CD4-positive, alpha-beta T cell (primary cell): ENCODE measurements around the gene FYN. TPM values are rescaled to one million over a fixed set of nuclear protein-coding genes. Genes with fewer than 3 reads are reported as not detected.

Experiments
- ATAC-seq: fragments of 200-7000 bp; cut with Tn5 transposase; one replicate; pipeline ENCODE4 v1.10.0; 2022; ENCODE audit warnings: mild to moderate bottlenecking; ENCODE audit not compliant: poor library complexity
- CTCF ChIA-PET: fragments of 350-600 bp; sonication (Branson Sonifier 250); formaldehyde crosslinking; loops from one replicate; lab custom pipeline; 2021; ENCODE audit warnings: antibody characterized with exemption, inconsistent platforms; lab: Charles Lee
- POLR2A ChIA-PET: fragments of 350-600 bp; sonication (Branson Sonifier 250); formaldehyde crosslinking; loops from one replicate; lab custom pipeline; 2021; ENCODE audit warnings: antibody characterized with exemption, inconsistent platforms; lab: Charles Lee
- DNase-seq, 14 experiments: peaks; one replicate each; pipeline ENCODE4 v3.0.0-alpha.2; 2013 to 2020; ENCODE audit warnings: mixed read lengths in 2 of 14
- H3K27ac ChIP-seq, 2 donors: one replicate each; pipeline versions ENCODE4 v1.5.1 to v1.7.0; 2013; ENCODE audit warnings: low read length in 2 of 2, low read depth in 1 of 2, mild to moderate bottlenecking in 1 of 2
- H3K27me3 ChIP-seq, 2 experiments: 1 replicate in 1 of 2; 2 replicates in 1 of 2; pipeline versions ENCODE4 v1.6.1 to v1.7.0; 2013; ENCODE audit warnings: low read length in 2 of 2, control low read depth in 1 of 2, mild to moderate bottlenecking in 1 of 2, moderate library complexity in 1 of 2; ENCODE audit not compliant: insufficient read depth in 2 of 2, control insufficient read depth in 1 of 2
- H3K36me3 ChIP-seq: one replicate; pipeline ENCODE4 v1.6.1; 2013; ENCODE audit warnings: low read length, control low read depth; ENCODE audit not compliant: insufficient read depth
- H3K4me1 ChIP-seq: one replicate; pipeline ENCODE4 v1.6.1; 2013; ENCODE audit warnings: low read length, control low read depth; ENCODE audit not compliant: insufficient read depth
- H3K4me3 ChIP-seq: one replicate; pipeline ENCODE4 v1.5.1; 2013; ENCODE audit warnings: mild to moderate bottlenecking, low read length, moderate library complexity
- H3K9me3 ChIP-seq, 2 experiments: 1 replicate in 1 of 2; 2 replicates in 1 of 2; pipeline versions ENCODE4 v1.6.1 to v1.7.0; 2013; ENCODE audit warnings: low read length in 2 of 2, mild to moderate bottlenecking in 2 of 2, control low read depth in 1 of 2, moderate library complexity in 1 of 2; ENCODE audit not compliant: control insufficient read depth in 1 of 2, insufficient read depth in 1 of 2
- H3K27ac Mint-ChIP-seq: one replicate; pipeline ENCODE4 v1.8.0; 2020; ENCODE audit warnings: mixed read lengths
- H3K27me3 Mint-ChIP-seq: one replicate; pipeline ENCODE4 v1.8.0; 2021; ENCODE audit warnings: mixed read lengths
- H3K36me3 Mint-ChIP-seq: one replicate; pipeline ENCODE4 v1.8.0; 2021; ENCODE audit warnings: low read depth, mixed read lengths
- H3K4me1 Mint-ChIP-seq: one replicate; pipeline ENCODE4 v1.8.0; 2021; ENCODE audit warnings: low read depth, mixed read lengths
- H3K4me3 Mint-ChIP-seq: one replicate; pipeline ENCODE4 v1.8.0; 2020; ENCODE audit warnings: mild to moderate bottlenecking, mixed read lengths
- H3K9me3 Mint-ChIP-seq: one replicate; pipeline ENCODE4 v1.8.0; 2020; ENCODE audit warnings: mixed read lengths
- intact Hi-C, 2 experiments: fragments of 100-400 bp; cut with DNase I in 1 of 2; cut with micrococcal nuclease in 1 of 2; formaldehyde crosslinking; loops; one replicate each; pipeline versions ENCODE4 v1.15.1 to v1.9.0; 2023 to 2025; cut with DNase I, micrococcal nuclease
- total RNA-seq, 174 experiments: library from RNA in 2 of 174; stranded (reverse) in 2 of 174; gene quantifications; one replicate each; pipeline ENCODE4 v1.2.3 and lab custom pipeline; 2021 to 2026
- TF ChIP-seq, protein P1 (sequence below): fragments of 200-600 bp; IDR thresholded peaks from one replicate; pipeline ENCODE4 v1.8.0; 2022; ENCODE audit warnings: antibody characterized with exemption, mild to moderate bottlenecking

FYN gene
- total RNA-seq, 2 experiments from 2014 or later = 419 TPM

DNA sequence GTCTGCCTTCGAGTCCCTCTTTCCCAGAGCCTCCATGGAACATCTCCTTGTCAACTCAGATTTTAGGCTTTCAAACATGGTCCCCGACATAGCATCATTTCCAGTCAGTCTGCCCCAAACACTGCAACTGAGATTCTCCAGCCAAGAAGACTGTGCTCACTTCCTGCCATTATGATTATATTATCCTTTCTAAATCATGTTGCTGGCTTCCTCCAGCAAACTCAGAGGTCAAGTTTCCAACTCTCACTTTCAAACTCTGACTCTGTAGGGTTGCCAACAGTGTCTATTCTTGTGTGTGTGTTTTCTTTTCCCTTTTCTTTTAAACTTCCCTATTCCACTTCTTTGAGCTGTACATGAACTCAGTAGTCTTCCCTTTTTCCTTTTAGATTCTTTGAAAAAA, 206.4 kb downstream of the FYN start:
- CTCF ChIA-PET = no interaction called here
- Mint-ChIP-seq H3K9me3 (no peaks in the 10 kb centered on the region), H3K4me1 (peaks cover 7% of the 10 kb centered on the region), H3K27ac (peak overlapping the region; percentile 80), H3K4me3 (no peak overlapping the region), H3K27me3 (no peaks in the 10 kb centered on the region), H3K36me3 (peaks cover 94% of the 10 kb centered on the region)
- ATAC-seq = no peak
- POLR2A ChIA-PET = interaction anchor here (0.9 kb wide), 1 partner anchor 61 kb away, joined by 3 read pairs; the partner anchor contains the start of gene TRAF3IP2
- Histone ChIP-seq H3K4me3 (no peak overlapping the region), H3K27ac (no peak overlapping the region), H3K9me3 (no peaks in the 10 kb centered on the region), H3K36me3 (peaks cover 91% of the 10 kb centered on the region), H3K27me3 (no peaks in the 10 kb centered on the region), H3K4me1 (no peaks in the 10 kb centered on the region)
- TF ChIP-seq, protein P1, sequence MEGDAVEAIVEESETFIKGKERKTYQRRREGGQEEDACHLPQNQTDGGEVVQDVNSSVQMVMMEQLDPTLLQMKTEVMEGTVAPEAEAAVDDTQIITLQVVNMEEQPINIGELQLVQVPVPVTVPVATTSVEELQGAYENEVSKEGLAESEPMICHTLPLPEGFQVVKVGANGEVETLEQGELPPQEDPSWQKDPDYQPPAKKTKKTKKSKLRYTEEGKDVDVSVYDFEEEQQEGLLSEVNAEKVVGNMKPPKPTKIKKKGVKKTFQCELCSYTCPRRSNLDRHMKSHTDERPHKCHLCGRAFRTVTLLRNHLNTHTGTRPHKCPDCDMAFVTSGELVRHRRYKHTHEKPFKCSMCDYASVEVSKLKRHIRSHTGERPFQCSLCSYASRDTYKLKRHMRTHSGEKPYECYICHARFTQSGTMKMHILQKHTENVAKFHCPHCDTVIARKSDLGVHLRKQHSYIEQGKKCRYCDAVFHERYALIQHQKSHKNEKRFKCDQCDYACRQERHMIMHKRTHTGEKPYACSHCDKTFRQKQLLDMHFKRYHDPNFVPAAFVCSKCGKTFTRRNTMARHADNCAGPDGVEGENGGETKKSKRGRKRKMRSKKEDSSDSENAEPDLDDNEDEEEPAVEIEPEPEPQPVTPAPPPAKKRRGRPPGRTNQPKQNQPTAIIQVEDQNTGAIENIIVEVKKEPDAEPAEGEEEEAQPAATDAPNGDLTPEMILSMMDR = no peak
- DNase-seq = no peak
- intact Hi-C loops = no loop called here

GRCh38 chr6:111664565-111665030, 208.7 kb downstream of the FYN start:
- peaks cover 87% of the 10 kb centered on the region for H3K36me3 ChIP-seq
- no peak for ATAC-seq

GRCh38 chr6:111663692-111664564, 209.3 kb downstream of the FYN start:
- TF ChIP-seq, protein P1 = no peak
- Mint-ChIP-seq H3K4me1 (peaks cover 7% of the 10 kb centered on the region), H3K4me3 (no peak overlapping the region), H3K27me3 (no peaks in the 10 kb centered on the region), H3K36me3 (peaks cover 84% of the 10 kb centered on the region), H3K27ac (peak overlapping the region; percentile 47), H3K9me3 (no peaks in the 10 kb centered on the region)
- no peaks in the 10 kb centered on the region for H3K9me3 ChIP-seq
- DNase-seq (no peak), ATAC-seq (no peak)
- intact Hi-C loops = no loop called here
- H3K27ac ChIP-seq = no peak overlapping the region
- no peak overlapping the region for H3K4me3 ChIP-seq
- ChIA-PET POLR2A (interaction anchor here (0.6 kb wide), 1 partner anchor 246 kb away, joined by 3 read pairs; no protein-coding TSS in a partner anchor), CTCF (no interaction called here)
- H3K27me3 ChIP-seq = no peaks in the 10 kb centered on the region
- peaks cover 83% of the 10 kb centered on the region for H3K36me3 ChIP-seq
- no peaks in the 10 kb centered on the region for H3K4me1 ChIP-seq

More at GRCh38 chr6:111664565-111665030, 208.7 kb downstream of the FYN start:
- no peak overlapping the region for H3K4me3 ChIP-seq
- H3K4me1 ChIP-seq = no peaks in the 10 kb centered on the region
- H3K27ac ChIP-seq = peak overlapping the region in 1 of 2 donors; percentile 3
- TF ChIP-seq, protein P1 = no peak
- no peak for DNase-seq
- peak overlapping the region; percentile 47 for H3K27ac Mint-ChIP-seq
- H3K9me3 Mint-ChIP-seq = no peaks in the 10 kb centered on the region
- no peak overlapping the region for H3K4me3 Mint-ChIP-seq
- peaks cover 7% of the 10 kb centered on the region for H3K4me1 Mint-ChIP-seq
- CTCF ChIA-PET = no interaction called here
- H3K36me3 Mint-ChIP-seq = peaks cover 90% of the 10 kb centered on the region
- intact Hi-C loops = no loop called here
- H3K27me3 Mint-ChIP-seq = no peaks in the 10 kb centered on the region
- POLR2A ChIA-PET = no interaction called here
- H3K9me3 ChIP-seq = no peaks in the 10 kb centered on the region
- no peaks in the 10 kb centered on the region for H3K27me3 ChIP-seq
